GM21423 (cell line): ENCODE data around the gene BGN.

Experiments
- ATAC-seq: cut with Tn5 transposase; IDR thresholded peaks from one replicate; pipeline ENCODE4 v1.9.1; 2021; ENCODE audit warnings: mild to moderate bottlenecking, moderate library complexity; ENCODE audit not compliant: unreplicated experiment

BGN gene

DNA sequence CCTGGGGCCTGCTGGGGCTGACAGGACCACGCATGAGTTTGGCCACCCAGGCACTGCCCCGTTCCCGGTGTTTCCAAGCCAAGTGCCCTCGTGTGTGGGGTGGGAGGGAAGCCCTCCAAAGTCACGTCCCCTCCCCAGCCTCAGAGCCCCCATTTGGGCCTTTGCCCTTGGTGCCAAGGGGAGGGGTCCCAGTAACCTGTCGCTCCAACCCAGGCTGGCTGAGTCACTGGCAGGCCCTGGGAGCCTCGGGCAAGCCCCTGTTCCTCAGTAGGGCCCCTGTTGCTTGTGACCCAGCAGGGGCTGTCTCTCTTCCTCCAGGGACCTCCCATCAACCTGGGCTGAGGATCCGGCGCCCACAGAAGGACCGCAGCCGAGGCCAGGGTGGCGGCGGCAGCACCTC, 13.7 kb upstream of the BGN start:
- ATAC-seq = no peak

- no peak for ATAC-seq
These were observed 12.3 kb upstream of the BGN start for GRCh38 chrX:153482376-153483015.

GRCh38 chrX:153485396-153486080, 9.2 kb upstream of the BGN start:
- no peak for ATAC-seq

DNA sequence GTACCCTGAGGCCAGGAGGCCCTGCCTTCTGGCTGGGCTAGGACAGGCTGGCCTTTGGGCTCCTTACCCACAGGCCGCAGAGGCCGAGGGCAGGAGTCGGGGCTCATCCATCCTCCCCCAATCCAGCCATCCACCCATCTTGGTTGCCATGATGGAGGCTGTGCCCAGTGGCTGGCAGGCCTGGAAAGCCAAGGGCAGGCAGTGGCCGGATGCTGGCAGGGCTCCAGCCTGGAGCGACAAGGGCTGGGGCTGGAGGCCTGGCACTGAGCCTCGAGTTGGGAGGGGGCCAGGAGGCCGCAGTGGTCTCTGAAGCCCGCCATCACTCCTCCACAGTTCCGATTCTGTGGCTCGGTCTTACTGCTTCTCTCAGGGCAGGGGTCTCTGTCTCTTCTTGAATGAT, 8.6 kb upstream of the BGN start:
- no peak for ATAC-seq

- ATAC-seq = no peak
These were observed 7.1 kb upstream of the BGN start for GRCh38 chrX:153487590-153488071.

GRCh38 chrX:153488231-153488914, 6.4 kb upstream of the BGN start:
- no peak for ATAC-seq

DNA sequence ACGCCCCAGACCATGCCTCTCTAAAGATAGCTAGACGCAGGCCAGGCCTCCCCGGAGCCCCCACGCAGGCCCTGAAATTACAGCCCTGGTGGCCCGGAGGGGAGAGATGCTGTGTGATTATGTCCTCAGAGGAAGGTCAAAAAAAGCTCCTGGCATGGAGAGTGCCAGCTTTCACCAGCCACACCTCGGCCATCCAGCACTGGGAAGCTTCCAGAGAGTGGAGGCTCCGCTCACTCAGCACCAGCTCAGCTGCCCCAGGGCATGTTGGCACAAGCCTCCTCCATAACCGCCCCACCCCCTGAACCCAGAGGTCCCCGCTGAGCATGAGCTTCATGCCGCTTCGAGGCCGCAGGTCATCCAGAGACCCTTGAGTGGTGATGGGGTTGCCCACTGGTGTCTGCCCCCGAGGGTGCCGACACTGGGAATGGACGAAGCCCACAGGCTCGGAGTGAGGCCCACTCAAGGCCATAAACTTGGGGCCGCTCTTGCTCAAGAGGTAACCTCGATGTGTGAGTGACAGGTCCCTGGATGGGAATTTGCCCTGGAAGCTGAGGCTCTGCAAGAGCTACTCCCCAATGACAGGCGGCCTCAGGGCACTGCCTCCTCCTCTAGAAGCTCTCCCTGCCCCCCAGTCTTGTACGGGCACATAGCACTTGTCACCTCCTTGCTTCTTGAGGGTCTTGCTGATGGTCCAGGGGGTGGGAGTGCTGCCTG, 4.4 kb upstream of the BGN start:
- no peak for ATAC-seq

GRCh38 chrX:153491351-153491914, 3.3 kb upstream of the BGN start:
- ATAC-seq = no peak

- ATAC-seq = no peak
These were observed 2.9 kb upstream of the BGN start for GRCh38 chrX:153491918-153492317.

DNA sequence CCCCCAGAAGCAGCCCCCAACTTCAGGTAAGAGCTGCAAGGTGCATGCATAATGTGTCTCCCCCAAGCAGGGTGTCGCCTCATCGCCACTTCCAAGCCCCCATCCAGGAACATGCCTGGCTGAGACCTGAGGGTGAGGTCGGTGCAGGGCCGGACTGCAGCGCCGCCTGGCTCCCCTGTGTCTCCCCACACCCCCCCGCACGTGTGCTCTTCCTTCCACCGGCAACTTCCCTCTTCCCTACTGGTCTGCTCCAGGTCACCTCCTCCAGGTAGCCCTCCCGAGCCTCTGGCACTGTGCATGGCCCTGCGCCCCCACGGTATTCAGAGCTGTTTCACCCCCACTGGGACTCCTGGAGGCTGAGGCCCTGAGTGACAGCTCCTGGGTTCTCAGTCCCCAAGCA, 2.2 kb upstream of the BGN start:
- no peak for ATAC-seq

GRCh38 chrX:153493085-153493484, 1.7 kb upstream of the BGN start:
- no peak for ATAC-seq

DNA sequence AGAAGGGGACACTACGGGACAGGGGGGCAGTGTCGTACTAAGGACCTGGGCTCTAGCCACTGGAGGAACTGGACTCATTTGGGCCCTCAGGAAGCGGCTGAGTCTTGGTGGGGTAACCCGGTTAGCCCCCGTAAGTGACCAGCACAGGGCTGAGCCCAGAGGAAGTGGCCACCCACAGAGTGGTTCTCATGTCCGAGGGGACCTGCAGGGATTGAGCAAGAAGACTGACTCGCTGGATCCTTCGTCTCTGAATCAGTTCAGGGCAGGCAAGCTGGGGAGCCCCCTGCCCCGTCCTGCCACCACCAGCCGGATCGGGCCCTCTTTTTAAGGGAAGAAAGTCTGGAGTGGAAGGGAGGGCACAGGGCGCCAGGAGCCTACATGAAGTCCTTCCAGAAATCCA, 719 bp upstream of the BGN start:
- ATAC-seq = no peak

DNA sequence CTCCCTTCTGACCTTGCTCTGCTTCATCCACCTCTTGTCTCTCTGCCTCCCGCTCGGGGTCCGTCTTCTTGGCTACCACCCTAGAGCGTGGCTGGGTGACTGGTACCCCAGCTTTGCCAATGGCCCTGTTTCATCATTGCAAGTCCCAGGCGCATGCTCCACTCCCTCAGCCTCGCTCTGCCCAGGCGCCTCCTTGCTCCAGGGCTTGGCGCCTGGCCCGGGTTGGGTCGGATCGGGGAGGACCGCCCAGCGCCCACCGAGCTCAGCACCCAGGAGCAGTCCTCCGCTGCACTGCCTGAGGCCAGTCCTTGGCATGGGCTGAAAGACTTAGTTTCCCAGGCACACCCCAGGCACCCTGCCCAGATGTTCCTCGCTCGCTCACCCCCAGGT, 577 bp downstream of the BGN start:
- ATAC-seq = no peak

DNA sequence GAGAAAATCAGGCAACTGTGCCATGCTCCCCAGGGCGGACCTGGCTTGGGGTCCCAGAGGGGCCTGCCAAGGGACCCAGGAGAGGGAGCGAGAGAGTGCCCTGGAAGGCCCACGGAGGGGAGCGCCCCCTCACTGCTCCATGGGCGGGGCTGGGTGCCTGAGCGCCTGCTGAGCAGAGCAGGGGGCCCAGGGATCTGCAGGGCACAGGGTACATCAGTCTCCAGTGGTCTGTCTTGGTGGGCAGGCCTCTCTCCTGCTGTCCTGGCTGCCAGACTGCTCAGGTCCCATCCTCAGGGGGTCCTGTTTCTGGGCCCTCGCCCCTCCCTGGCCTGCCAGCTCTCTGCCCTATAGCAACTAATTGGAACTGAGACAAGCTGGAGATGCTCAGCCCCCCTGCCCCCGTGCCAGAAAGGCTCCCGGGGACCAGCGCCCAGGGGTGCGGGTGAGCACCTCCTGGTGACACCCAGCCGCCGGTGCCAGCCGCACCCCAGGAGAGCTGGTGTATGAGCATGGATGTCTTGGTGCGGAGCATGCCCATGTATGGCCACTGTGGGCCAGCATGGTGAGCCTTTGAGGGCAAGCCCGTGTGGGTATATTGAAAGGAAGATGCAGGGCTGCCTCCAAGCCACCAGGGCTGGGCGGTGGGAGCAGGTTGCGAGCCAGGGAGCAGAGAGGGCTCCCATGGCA, 1.3 kb downstream of the BGN start:
- no peak for ATAC-seq

DNA sequence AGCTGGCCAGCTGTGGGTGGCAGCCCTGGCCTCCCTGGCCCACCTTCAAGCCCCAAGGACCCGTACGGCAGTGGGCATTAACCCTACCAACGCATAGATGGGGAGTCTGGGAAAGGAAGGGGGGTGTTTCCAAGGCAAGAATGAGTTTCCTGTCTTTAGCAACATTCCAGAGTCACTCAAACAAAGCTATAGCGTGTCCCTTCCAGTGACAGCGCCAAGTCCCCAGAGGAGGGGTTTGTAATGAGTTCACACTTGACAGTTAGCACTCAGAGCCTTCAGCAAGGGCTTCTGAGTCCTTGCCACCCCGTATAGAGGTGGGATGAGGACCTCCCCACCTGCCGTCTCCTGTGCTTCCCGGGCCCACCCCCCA, 1.8 kb downstream of the BGN start:
- no peak for ATAC-seq

- no peak for ATAC-seq
These were observed 3.7 kb downstream of the BGN start for GRCh38 chrX:153498453-153498852.

DNA sequence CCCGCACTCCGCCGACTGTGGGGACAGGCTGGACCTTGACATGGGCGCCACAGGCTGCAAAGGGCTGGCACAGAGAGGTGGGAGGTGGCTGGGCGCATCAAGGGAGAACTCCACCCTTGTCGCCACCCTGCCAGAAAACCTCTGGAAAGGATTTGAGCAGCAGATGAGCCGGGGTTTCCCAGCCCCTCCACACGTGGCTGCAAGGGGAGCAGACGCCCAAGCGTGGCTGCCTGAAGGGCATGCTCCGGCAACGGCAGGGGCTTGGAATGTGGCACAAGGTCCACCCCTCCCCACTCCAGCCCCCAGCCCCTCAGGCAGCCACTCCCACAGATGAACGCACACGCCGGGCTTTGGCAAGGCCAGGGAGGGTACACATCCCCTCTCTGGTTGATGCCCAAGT, 4.6 kb downstream of the BGN start:
- ATAC-seq = no peak

- ATAC-seq = no peak
These were observed 5.1 kb downstream of the BGN start for GRCh38 chrX:153499876-153500275.

GRCh38 chrX:153500676-153501280, 6.0 kb downstream of the BGN start:
- no peak for ATAC-seq

DNA sequence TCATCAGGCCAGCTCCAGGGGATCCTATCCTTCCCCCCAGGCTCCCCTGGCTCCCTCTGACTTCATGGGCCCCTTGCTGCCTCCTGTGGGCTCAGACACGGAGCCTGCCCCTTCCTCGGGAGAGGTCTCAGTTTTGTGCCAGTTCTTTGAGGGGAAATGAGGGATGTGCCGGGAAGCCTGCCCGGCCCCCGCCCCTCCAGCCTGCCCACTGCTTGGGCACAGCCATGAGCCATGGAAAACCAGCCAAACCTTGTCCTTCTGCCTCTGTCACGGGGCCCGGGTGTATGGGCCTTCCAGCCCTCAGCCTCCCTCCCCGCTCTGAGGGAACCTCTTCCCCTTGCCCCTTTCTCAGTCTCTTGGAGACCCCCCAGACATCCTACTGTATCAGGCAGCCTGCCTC, 6.8 kb downstream of the BGN start:
- ATAC-seq = no peak
